Measurements from ENCODE around the gene USP6.
"Not testable (repeated sequence)": the region's sequence is repeated elsewhere in the genome, so short reads cannot be mapped to it uniquely, and the experiment has no call there.

The USP6 gene

GRCh38 chr17:5122586-5123342, 6.9 kb downstream of the USP6 start:
- DNase-seq = peak; percentile 57

GRCh38 chr17:5123343-5124124, 7.7 kb downstream of the USP6 start:
- no peak for DNase-seq

DNA sequence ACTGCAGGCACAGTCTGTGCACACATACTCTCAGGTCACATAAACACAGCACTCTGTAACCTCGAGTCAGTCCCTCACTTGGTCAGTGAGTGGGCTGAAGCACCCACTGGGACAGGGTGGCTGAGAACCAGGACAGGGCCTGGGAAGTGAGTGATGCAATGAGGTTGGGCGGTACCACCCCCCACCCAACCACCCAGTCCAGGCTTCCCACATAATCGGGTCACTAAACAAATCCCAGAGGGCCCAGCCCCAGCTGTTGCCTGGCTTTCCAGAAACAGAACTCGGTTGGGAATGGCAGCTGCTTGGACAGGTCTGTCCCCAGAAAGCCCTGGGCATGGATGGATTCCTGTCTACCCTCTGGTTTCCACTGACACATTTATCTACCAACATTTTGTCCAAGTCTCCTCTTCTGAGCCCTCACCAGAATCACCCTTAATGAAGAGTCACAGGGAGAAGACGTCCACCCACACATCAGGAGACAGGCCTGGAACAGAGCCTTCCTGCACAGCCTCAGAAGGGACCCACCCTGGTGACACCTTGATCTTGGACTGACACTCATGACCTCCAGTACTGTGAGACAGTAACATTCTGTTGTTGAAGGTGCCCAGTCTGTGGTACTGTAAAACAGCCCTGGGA, 8.4 kb downstream of the USP6 start:
- DNase-seq = not testable (repeated sequence)

GRCh38 chr17:5124896-5125295, 9.1 kb downstream of the USP6 start:
- not testable (repeated sequence) for DNase-seq

DNA sequence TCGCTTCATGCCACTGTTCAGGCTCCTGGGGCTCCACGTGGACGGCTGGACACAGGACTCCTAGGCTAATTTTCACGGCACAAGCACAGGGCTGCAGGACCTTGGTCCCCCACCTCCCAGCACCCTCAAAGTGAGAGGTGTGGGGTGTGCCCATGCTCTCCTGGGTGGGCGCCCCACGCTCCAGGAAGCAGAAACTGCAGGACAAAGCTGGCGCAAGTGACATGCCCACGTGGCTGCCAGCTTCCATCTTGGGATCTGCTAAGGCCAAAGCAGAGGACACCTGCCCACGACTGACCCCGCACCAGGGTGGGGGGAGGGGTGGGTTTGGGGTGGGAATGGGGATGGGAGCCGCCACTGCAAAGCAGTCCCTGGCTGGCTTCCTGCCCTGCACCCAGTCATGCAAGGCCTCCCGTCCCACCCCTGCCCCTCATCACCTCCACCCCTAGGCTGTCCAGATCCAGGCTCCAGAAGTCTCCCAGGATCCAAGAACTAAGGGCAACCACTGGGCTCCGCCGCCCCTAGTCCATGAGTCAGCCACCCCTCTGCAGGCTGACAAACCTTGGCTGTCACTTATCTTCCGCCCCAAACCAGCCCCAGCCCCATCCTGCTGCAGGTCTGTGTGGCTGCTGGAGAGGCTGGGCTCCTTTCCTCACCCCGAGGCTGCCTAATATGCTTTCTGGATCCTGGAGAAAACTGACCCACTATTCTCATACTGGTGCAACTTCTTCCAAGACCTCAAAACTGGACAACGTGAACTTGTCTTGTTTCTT, 11.1 kb downstream of the USP6 start:
- no peak for DNase-seq

- DNase-seq = no peak
Measured at GRCh38 chr17:5127910-5128309, 12.1 kb downstream of the USP6 start.

GRCh38 chr17:5128387-5128786, 12.6 kb downstream of the USP6 start:
- DNase-seq = not testable (repeated sequence)

DNA sequence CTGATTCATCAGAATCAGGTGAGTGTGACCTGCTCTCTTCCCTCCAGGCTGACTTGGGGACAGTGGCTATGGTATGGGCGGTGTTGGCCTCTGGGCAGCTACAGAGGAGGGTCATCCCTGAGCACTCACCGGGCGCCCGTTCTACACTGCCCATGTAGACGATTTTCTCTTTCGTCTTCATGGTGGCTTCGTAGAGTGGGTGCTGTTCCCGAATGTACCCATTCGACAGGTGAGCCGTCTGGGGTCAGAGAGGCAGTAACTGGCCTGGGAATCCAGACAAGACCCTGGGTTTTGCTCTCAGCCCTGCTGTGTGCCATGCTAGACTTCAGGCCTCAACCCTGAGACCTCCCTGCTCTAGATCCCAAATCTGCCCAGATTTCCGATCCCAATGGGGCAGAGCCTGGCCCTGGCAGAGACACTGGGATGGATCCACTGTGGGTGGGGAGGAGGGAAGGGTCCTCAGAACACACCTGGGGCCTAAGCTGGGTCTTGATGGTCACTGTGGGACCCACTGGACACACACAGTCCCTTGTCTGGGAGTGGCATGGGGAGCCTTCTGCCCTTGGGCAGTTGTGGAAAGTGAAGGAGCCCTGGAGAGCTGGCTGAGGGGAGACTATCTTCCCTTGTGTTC, 13.2 kb downstream of the USP6 start:
- no peak for DNase-seq

DNA sequence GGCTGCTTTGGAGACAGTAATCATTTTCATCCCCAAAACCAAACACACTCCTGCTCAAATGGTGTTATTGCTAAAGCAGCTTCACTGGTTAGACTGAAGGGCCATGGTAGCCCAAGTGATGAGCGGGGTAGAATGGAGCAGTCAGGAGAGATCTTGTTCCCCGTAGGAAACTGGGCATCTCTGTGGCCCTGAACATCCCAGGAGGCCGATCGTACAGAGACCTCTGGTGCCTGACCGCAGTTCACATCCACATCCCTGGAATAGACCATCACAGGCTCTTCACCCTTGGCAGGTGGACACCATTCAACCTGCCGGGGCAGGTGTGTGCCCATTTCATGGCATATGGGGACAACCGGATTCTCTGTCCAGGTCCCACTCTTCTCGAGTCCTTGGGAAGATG, 13.9 kb downstream of the USP6 start:
- not testable (repeated sequence) for DNase-seq

- not testable (repeated sequence) for DNase-seq
Measured at GRCh38 chr17:5130261-5130660, 14.4 kb downstream of the USP6 start.

- DNase-seq = not testable (repeated sequence)
Measured at GRCh38 chr17:5130687-5131086, 14.9 kb downstream of the USP6 start.

DNA sequence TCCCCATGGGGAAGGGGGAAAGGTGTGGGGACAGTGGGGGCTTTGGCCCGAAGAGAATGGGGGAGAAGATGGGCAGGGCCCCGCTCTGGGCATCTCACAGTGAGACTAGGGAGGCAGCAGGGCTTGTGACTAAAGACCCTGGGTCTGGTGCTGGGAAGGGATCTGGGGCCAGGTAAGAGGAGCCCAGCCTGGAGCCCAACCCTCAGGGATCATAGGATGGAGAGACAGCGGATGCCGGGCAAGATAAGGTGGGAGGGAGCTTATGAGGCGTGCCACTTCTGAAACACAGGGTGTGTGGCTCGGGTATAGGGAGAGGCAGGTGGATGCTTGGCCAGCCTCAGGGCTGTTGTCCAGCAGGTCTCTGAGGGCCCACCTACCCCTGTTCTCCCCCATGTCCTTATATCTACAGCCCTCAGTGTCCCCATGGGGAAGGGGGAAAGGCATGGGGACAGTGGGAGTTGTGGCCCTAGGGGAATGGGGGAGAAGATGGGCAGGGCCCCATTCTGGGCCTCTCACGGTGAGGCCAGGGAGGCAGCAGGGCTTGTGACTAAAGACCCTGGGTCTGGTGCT, 15.4 kb downstream of the USP6 start:
- DNase-seq = no peak

- not testable (repeated sequence) for DNase-seq
Measured at GRCh38 chr17:5131799-5132502, 16.1 kb downstream of the USP6 start.

- not testable (repeated sequence) for DNase-seq
Measured at GRCh38 chr17:5132503-5133225, 16.8 kb downstream of the USP6 start.

GRCh38 chr17:5133311-5133710, 17.5 kb downstream of the USP6 start:
- DNase-seq = no peak

GRCh38 chr17:5133961-5134360, 18.1 kb downstream of the USP6 start:
- DNase-seq = not testable (repeated sequence)

GRCh38 chr17:5134571-5134970, 18.7 kb downstream of the USP6 start:
- not testable (repeated sequence) for DNase-seq

DNA sequence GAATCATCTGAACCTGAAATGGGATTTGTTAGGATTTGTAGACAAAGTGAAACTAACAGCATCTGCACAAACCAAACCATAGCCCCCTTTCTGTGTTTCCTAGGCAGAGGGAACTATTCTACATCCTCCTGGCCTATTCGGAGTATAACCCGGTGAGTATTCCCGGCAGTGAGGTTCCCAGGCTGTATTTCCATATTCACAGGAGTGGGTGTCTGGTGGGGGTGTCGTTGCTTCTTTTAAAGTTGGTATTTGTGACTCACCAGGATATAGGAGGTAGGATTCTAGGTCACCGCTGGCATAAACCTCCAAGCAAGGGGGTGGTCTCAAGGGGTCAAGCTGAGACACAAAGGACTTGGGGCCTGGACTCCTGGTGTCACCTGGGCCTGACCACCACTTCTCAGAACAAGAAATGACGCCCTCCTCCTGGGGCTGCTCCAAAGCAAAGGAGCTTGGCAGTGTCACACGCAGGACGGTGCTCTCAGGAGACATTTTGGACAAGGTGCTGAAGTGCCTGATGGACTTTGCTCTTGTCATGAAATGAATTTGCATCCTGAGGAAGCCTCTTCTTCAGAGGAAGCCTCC, 19.4 kb downstream of the USP6 start:
- DNase-seq = not testable (repeated sequence)

- no peak for DNase-seq
Measured at GRCh38 chr17:5135726-5136579, 20.1 kb downstream of the USP6 start.
